NCI-H128 (cell line): ENCODE data around the gene OGG1.

Experiments
- DNase-seq: peaks from one replicate; lab custom pipeline; 2025; ENCODE audit not compliant: unreplicated experiment; lab: John Stamatoyannopoulos, UW

The OGG1 gene

DNA sequence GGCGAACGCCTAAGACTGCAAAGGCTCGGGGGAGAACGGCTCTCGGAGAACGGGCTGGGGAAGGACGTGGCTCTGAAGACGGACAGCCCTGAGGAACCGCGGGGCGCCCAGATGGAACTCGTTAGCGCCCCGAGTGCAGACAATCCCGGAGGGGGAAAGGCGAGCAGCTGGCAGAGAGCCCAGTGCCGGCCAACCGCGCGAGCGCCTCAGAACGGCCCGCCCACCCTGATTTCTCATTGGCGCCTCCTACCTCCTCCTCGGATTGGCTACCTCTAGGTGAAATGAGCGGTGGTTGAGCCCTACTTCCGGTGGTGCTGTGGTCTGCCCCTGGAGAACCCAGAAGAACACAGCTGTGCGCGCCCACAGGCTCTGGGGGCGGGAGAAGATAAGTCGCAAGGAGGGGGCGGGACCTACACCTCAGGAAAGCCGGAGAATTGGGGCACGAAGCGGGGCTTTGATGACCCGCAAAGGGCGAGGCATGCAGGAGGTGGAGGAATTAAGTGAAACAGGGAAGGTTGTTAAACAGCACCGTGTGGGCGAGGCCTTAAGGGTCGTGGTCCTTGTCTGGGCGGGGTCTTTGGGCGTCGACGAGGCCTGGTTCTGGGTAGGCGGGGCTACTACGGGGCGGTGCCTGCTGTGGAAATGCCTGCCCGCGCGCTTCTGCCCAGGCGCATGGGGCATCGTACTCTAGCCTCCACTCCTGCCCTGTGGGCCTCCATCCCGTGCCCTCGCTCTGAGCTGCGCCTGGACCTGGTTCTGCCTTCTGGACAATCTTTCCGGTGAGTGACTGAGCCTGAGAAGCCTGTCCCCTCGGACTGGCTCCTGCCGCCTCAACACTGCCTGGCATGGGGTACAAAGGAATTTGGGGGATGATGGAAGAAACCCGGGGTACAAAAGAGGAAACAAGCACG is at the start of gene OGG1:
OGG1 (plus strand) TSS at position 308 of the 911 bp plus-strand sequence; CDS start at position 643, 335 bp downstream.
- DNase-seq, result peak; percentile 87

DNA sequence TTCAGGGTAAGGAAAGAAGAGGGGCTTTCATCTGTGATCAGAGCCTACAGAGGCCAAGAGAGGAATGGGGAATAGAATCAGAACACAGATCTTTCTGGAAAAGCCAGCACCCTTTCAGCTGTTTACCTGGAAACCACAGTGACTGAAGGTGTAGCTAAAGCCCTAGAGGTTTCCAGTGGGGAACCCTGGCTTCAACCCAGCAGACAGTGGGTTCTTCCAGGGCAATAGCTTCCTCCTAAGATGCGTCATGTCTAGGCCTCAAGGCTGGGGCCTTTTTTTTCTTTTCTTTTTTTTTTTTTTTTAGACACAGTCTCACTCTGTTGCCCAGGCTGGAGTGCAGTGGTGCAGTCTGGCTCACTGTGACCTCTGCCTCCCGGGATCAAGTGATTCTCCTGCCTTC is 49.2 kb upstream of the OGG1 start:
- no peak for DNase-seq

DNA sequence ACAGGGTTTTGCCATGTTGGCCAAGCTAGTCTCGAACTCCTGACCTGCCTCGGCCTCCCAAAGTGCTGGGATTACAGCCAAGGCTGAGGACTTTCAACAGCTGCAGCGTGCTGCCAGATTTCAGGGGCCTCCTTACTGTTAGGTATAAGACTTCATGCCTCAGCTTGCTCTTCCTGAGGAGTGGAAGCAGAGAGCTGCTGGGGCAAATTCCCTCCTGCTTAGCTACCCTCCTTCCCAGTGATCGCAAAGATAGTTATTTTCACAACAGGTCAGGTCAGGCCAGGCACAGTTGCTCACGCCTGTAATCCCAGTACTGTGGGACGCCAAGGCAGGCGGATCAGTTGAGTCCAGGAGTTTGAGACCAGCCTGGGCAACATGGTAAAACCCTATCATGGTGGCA is 48.7 kb upstream of the OGG1 start:
- no peak for DNase-seq

DNA sequence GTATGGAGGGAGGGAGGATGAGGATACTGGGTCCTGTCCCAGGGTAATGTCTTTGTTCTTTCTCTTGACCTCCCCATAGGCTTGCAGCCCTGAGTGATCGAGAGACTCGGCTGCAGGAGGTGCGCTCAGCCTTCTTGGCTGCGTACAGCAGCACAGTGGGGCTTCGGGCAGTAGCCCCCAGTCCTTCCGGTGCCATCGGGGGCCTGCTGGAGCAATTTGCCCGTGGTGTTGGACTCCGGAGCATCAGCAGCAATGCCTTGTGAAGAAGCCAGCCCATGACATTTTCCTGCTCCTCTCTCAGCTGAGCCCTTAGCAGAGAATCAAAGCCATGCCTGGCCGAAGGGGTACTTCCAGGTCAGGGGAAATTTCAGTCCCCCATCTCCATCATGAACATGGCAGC is 48.0 kb upstream of the OGG1 start:
- no peak for DNase-seq

DNA sequence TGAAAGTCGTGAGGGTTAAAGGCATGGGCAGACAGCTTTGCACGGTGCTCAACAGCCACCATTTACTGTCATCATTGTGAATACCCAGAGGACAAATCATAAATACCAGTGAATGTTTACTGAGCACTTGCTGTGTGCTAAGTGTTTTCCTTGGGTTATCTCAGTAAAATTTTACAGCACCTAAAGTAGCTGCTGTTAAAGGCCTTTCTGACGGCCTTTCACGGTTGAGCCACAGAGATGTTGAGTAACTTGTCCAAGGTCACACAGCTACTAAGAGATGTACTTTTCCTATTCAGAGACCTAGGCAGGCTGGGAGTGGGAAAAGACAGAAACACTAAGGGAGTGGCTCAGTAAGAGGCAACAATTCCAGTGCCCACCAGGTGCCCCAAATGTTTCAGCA is 46.5 kb upstream of the OGG1 start:
- DNase-seq, result no peak

DNA sequence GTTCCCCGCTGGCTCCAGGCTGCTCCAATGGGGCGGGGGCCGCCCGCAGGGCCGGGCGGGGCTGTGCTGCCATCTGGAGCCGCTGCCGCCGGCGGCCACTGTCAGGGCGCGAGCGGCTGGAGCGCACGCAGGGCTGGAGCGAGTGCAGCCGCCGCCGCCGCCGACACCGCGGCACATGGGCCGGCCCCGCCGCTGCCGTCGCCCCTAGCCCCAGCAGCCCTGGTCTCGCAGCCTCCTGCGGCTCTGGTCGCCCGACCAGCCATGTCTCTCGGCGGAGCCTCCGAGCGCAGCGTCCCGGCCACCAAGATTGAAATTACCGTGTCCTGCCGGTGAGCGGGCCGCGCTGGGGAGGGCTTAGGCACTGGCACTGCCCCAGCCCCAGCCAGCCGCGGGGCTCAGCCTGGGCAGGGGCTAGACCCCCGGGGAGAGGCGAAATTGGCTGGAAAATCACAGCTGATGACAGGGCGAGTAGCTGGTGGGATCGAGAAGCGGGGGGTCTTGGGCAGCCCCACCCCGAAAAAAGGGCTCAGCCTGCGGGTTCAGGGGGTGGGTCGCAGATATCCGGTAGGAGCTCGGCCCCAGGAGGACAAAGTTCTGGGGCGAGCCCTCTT is 45.9 kb upstream of the OGG1 start, which contains the start of gene CPNE9:
CPNE9 (plus strand) TSS at position 98 of the 611 bp plus-strand sequence; CDS start at position 262, 164 bp downstream.
- no peak for DNase-seq

DNA sequence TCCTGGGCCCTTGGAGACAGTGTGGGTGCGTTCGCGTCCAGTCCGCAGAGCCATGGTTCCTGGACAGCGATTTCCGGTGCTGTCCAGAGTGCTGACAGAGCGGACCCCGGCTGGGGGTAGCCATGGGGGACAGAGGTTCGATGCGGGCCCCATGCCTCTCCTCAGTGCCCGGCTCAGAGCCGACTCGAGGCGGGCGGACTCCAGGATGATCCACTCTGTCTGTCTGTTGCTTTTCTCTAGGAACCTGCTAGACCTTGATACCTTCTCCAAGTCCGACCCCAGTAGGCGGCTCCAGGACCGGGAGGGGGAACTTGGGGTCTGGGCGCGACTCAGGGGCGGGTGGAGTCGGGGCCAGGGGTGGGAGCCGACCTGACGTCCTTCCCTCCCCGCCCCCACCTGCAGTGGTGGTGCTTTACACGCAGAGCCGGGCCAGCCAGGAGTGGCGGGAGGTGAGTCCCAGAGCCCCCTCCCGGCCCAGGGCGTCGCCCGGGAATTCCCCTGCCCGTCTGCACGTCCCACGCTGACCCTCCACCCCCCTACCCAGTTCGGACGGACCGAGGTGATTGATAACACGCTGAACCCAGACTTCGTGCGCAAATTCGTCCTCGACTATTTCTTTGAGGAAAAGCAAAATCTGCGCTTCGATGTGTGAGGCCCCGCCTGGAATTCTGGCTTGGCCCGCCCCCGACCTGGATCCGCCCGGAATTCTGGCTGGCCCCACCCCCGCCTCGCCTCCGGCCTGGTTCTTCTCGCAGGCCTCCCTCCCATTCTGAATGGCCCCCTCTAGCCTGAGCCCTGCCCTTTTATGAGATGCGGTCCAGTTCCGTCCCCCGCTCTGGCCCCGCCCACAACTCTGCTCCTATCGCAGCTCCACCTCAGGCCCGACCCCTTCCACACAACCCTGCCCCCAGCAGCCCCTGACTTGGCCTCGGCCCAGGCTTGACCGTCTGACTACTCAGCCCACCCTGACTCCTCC is 45.1 kb upstream of the OGG1 start:
- no peak for DNase-seq

DNA sequence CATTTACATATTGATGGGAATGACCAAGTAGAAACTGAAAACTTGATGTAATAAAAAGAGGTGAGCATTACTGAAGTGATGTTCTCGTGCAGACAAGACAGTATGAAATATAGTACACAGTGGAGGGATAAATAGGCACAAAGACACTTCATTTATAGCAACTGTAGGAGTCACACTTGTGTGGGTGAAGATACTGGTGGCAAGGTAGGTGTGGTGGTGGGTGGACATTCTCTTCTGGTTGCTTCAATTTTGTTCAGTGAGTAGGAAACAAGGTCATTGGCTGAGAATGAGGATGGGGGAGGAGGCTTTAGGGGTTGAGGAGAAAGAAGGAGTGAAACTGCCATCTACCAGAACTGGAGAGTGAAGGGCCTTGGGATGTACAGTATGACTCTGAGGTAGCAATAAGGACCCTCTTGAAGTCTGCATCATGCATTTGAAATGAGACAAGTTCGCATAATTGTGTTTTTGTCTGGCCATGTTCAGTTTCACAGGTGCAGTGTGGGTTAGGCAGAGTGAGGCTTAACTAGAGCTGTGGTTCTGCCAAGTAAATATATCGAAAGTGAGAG is 39.5 kb upstream of the OGG1 start:
- no peak for DNase-seq

DNA sequence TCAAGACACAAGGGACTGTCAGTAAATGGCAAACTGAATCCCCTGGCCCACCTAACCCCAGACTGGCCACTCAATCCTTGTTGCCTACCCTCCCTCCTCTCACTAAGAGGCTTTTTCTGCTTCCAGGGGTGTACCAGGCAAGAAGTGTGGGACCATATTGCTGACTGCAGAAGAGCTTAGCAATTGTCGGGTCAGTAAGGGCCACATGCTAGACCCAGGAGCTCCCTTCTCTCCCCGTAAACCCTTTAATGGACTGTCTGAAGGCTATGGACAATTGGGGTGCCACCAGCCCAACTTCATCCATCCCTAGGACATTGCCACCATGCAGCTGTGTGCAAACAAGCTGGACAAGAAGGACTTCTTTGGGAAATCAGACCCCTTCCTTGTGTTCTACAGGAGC is 37.3 kb upstream of the OGG1 start:
- no peak for DNase-seq

DNA sequence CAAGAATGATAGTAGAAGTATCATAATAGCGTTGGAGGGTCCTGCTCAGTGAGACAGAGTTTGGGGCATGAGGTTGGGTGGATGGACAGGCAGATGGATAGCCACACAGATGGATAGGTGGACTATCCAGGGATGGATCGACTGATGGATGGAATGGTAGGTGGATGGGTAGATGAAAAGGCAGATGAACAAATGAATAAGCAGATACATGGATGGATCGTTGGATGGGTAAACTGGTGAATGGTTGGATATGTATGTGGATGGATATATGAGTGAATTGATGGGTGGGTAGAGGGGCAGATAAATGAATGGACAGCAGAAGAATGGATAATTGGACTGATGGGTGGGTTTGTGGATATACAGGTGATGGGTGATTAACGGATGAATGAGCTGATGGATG is 36.6 kb upstream of the OGG1 start:
- DNase-seq, result no peak

DNA sequence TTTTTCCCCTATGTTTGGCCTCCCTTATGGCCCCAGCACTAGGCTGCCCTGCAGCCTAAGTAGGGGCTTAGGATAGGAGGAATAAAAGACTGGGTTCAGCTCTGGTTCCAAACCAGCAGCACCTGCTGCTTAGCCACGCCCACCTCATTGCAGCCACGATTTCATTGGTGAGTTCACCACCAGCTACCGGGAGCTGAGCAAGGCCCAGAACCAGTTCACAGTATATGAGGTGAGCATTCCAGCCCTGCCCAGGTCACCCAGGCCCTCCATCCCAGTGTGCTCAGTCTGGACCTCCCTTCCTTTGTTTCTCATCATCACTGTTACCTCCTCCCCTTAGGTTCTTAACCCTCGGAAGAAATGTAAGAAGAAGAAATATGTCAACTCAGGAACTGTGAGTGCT is 34.6 kb upstream of the OGG1 start:
- DNase-seq, result no peak

DNA sequence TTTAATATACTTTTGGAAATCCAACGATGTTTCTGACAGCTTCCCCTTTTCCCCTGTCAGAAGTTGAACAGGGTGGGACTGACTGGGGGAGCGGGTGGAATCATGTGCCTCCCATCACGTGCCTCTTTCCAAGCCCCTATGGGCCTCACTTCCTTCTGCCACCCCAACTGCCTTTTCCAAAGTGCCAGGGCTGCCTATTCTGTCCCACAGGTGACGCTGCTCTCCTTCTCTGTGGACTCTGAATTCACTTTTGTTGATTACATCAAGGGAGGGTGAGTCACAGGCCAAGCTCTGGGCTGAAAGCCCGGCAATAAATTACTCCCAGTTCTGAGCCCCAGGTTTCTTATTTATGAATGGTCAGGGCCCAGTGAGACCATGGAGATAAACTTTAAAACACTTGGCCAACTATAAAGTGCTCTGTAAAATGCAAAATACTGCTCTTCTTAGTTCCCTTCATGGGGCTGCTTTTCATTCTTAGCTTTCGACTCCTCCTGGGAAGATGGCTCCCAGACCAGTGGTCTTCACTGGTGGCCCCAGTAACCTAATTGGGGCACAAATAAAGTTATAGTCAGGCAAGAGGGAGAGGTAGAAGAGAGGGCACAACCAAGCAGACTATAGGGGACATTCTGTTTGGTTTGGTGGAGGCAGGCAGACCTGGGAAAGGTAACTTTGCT is 33.9 kb upstream of the OGG1 start:
- no peak for DNase-seq

DNA sequence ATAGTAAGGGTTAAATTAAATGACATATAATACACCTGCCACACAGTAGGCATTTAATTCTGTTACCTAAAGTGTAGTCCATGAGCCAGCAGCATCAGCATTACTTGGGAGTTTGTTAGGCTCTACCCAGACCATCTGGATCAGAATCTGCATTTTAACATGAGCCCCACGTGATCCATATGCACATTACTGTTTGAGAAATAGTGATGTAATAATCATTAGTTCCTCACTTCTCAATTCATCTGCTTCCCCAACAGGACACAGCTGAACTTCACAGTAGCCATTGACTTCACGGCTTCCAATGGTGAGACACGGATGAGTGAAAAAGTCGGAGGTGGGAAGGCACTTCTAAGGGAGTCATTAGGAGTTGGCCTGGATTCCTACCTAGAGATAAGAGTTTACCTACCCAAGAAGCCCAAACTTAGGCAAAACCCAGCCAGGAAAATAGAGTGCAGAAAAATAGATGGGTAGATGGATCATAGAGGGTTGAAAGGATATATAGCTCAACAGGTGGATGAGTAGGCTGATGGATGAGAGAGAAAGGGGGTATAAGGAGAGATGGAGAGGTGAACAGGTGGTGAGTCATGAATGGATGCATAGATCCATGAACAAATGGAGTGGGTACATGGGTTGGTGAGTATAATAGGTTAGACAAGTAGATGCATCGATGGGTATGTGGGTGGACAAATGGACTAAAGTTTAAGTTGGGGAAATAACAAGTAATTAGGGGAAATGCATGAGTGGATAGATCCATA is 32.8 kb upstream of the OGG1 start:
- no peak for DNase-seq

DNA sequence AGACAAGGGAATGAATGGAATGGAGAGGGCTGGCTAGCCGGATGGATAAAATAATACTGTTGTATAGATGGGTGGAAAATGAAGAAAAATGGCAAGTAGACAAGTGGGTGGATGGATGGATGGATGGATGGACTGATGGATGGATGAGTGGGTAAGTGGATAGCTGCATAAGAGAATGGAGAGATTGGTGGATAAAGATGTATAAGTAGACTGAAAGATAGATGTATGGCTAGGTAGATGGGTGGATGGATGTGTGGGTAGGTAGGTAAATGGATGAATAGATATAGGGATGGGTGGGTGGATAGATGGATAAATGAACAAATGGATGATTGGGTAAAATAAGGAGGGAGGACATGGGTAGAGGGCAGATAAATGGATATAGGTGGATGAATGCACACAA is 32.2 kb upstream of the OGG1 start:
- DNase-seq, result no peak

DNA sequence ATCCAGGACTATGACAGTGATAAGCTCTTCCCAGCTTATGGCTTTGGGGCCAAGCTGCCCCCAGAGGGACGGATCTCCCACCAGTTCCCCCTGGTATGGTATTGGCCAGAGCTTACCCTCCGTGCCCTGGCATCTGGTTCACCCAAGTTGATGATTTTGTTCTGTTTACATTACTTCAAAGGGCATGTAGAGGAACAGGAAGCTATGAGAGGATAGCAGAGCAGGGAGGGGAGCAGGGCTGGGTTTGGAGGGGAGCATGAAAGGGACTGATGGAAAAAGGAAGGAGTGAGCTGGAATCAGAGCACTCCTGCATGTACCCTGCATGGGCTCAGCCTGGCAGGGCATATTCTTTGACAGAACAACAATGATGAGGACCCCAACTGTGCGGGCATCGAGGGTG is 31.6 kb upstream of the OGG1 start:
- no peak for DNase-seq

DNA sequence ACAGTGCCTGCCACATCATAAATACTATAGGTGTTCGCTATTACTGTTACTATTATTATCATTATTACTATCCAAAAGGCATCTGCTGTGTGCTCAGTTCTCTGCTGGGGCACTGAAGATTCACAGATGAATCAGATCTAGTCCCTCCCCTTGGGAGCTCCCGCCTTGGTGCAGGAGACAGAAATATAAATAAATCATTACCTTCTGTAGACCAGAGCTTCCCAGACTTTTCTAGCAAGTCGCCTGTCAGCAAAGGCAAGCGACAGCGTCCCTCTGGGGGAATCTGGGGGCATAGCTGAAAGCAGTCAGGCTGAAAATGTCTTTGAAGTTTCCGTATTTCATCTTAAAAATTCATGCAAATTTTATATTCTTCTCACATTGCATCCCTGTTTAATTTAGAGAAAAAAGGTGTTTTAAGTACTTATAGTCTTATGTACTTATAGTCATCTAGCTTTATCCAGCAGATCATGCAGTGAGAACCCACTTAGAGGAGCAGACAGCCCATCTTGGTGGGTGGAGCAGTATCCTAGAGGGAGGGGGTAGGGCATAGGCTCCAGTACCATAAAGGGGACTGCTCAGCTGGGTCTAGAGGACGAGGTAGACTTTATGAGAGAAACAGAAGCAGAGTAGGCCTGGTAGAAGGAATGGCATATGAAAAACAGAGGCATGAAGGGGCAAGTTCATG is 28.6 kb upstream of the OGG1 start:
- no peak for DNase-seq

DNA sequence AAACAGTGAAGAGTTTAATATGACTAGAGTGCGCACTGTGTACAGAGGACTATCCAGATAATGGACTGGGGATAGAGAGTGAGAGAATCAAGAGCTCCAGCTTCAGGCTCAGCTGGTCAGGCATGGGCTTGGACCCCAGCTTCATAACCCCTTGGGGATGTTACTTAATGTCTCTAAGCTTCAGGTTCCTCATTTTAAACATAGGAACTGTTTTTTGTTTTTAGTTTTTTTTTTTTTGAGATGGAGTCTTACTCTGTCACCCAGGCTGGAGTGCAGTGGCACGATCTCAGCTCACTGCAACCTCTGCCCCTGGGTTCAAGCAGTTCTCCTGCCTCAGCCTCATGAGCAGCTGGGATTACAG is 28.1 kb upstream of the OGG1 start:
- DNase-seq, result no peak

DNA sequence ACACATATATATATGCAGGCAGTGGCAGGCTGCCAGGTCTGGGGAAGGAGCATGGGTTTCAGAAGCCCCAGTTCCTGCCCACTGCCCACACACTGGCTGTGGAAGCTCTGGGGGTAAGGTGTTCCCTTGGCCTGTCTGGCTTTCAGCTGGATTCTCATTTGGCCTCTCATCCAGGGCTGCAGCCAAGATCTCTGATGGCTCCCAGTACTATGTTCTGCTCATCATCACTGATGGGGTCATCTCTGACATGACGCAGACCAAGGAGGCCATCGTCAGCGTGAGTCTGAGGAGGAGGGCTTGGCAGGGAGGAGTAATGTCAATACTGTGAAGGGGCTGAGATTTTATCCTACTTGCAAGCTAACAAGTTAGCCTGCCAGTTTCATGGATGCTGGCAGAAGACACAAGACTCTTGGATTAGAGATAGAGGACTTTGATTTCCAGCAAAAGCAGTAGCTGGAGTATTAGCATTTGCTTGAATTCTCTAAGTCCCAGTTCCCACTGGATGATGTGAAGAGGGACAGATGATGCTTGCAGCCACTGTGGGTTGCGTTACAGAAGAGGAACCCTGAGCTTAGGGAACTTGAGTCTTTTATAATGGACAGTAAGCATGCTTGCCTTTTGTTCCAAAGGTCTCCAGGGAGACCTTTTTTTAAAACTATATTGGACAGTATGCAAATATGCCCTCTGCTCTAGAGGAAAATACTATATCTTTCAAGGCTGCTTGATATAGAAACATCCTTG is 23.8 kb upstream of the OGG1 start:
- no peak for DNase-seq
